ENCODE measurements around the gene KDM4D. TPM values are rescaled to one million over a fixed set of nuclear protein-coding genes. Genes with fewer than 3 reads are reported as not detected.
A peak's percentile ranks its signal among the peaks of the same experiment; 100 is the strongest.

The KDM4D gene
- total and polyA plus RNA-seq, 9 of the 15 experiments (the other 6 are each of a cell fraction or from before 2014, with no cell fraction given), result 0.34 to 1.1 (median 0.50) TPM

- TF ChIP-seq ELK1 (CRISPR knock-in tag; IDR thresholded peaks at IDR 0.05) (no peak), MXD1 (CRISPR knock-in tag; IDR thresholded peaks at IDR 0.05; ENCODE audit: borderline replicate concordance, poor library complexity, severe bottlenecking) (no peak), GTF3C2 (IDR thresholded peaks at IDR 0.05; ENCODE audit: borderline replicate concordance, extremely low read depth, insufficient read length) (no peak), VEZF1 (CRISPR knock-in tag; IDR thresholded peaks at IDR 0.05) (0 out of 2 replicates have a peak, but pooled peaks have one; percentile 18), PURB (CRISPR knock-in tag; IDR thresholded peaks at IDR 0.05; ENCODE audit: low read depth) (no peak), MLLT1 (IDR thresholded peaks at IDR 0.05) (0 out of 4 replicates have a peak, but pooled peaks of 1 of the 2 experiments have one; percentile 26), NFRKB (IDR thresholded peaks at IDR 0.05; ENCODE audit: low read depth) (no peak), PHF21A (IDR thresholded peaks at IDR 0.05; ENCODE audit: borderline replicate concordance, low read depth) (no peak), POLR2A (conservative IDR thresholded peaks at IDR 0.05) (no peak), UBTF (IDR thresholded peaks at IDR 0.05; ENCODE audit: borderline replicate concordance in 1 of 2, low read depth in 2 of 2, low read length in 2 of 2) (no peak), LEF1 (IDR thresholded peaks at IDR 0.05) (no peak), ZEB2 (IDR thresholded peaks at IDR 0.05) (no peak)
Measured at GRCh38 chr11:94948070-94948617, 25.4 kb upstream of the KDM4D start (continued).

Measured in K562 (cell line).